Stimulated activated CD4-positive, alpha-beta T cell treated with anti-CD3 and anti-CD28 coated beads, Interleukin-2, amount 100 ng/mL, for 24 hours (primary cell): ENCODE measurements around the gene ZNF805.
"Not testable (repeated sequence)": the region's sequence is repeated elsewhere in the genome, so short reads cannot be mapped to it uniquely, and the experiment has no call there.

Source experiments
- DNase-seq, 2 donors: peaks; one replicate each; pipeline ENCODE4 v3.0.0-alpha.2; 2020

Gene ZNF805

DNA sequence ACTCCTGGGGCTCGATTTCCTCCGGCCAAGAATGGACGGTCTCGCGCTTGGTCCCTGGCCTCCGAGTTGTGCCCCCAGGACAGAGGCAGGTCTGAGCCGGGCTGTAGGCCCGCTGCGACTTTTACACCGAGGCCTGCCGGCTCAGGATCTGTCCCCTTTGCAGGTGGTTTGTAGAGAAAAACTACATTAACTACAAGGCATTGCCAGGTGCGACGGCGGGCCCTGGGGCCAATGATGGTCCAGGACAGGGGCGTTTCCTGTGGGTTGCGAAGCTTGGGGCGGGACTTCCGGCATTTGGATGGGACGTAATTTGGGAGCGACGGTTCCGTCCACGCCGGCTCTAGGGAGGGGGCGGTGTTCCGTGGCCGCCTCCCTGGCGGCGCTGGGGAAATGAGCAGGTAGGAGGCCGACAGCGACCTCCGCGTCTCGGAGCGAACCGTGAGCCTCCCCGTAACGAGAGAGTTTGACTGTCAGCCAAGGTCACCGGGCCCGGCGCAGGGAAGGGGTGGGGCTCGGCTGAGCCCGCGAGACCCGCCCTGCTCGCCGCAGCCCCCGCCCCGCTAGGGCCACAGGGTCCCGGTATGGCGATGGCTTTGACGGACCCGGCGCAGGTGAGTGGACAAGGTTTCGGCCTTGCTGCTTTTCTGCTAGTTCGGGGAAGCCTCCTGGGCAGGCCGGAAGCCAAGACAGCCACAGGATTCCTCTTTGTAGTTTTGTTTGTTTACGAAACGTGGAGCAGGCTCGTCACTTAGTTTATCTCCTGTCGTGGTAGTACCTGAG lies at the start of gene ZNF805:
Gene ZNF805 (plus strand): TSS at position 322 of the 780 bp plus-strand sequence. CDS start 260 bp downstream, at position 582.
- peak; percentile 92 to 98 for DNase-seq

- peak; percentile 89 to 93 for DNase-seq
Observed at GRCh38 chr19:57191141-57192076, 49.0 kb upstream of the ZNF805 start, which contains the start of gene ZNF264. Gene ZNF264 (plus strand): TSS chr19:57191500. CDS start chr19:57191914, 414 bp downstream.

- DNase-seq, result no peak
Observed at GRCh38 chr19:57192077-57192420, 48.4 kb upstream of the ZNF805 start.

DNA sequence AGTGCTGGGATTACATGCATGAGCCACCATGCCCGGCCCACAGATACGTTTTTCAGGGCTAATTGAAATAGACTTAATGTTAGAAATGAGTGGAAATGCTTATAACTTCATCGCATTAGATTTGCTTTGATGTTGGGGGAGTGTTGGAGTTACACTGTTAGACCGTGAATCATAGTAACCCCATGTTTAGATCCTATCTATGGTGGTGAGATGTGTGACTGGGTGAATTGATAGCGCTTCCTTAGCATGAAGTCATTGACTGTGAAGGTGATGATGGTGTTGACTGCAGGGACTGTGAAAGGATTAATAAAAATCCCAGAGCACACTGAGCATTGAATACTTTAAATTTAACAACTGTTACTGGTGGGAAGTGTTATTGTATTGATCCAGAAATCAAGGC lies 47.4 kb upstream of the ZNF805 start:
- no peak for DNase-seq

DNA sequence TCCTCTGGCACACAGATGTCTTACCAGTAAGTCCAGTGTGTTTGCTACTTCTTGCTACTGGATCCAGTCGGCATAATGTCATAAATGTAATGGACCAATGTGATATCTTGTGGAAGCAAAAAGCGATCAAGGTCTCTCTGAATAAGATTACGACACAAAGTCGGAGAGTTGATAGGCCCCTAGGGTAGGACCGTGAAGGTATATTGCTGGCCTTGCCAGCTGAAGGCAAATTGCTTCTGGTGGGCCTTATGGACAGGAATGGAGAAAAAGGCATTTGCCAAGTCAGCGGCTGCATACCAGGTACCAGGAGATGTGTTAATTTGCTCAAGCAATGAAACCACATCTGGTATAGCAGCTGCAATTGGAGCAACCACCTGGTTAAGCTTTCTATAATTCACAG lies 42.6 kb upstream of the ZNF805 start:
- not testable (repeated sequence) for DNase-seq

GRCh38 chr19:57202160-57202559 lies 38.3 kb upstream of the ZNF805 start:
- no peak for DNase-seq

DNA sequence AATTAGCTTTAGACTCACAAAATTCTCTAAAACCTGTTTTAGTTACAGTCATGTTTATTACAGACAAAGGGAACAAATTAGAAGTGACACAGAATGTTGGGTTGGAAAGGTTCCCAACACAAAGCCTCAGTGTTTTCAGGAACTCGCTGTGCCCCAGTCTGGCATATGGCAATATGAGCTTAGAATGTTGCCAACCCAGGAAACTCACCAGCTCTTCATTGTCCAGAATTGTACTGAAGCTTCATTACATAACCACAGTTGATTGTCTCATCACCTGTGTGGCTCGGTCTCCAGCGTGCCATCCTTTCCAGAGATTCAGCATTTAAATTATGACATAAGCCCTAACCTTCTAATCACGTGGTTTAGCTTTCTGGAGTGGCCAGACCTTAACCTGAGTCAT lies 30.1 kb upstream of the ZNF805 start:
- DNase-seq, result no peak

DNA sequence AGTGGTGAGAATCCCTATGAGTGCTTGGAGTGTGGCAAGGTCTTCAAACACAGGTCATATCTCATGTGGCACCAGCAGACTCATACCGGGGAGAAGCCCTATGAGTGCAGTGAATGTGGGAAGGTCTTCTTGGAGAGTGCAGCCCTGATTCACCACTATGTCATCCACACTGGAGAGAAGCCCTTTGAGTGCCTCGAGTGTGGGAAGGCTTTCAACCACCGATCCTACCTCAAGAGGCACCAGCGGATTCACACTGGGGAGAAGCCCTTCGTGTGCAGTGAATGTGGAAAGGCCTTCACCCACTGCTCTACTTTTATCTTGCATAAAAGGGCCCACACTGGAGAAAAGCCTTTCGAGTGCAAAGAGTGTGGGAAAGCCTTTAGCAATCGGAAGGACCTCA lies 28.3 kb upstream of the ZNF805 start:
- DNase-seq, result no peak

DNA sequence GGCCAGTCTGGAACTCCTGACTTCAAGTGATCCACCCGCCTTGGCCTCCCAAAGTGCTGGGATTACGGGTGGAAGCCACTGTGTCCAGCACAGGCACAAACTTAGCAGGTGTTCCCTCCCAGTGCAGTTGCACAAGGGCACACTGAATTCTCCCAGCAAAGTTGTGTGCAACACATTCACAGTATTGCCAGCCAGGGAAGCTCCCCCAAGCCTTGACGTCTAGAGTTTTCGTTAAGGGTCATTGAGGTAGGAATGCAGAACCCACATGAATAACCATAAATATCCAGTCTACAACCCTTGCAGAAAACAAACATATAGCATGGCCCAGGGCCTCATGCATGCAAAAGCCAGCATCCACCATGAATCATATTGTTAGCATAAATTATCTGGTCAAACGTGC lies 12.9 kb upstream of the ZNF805 start:
- DNase-seq, result no peak

DNA sequence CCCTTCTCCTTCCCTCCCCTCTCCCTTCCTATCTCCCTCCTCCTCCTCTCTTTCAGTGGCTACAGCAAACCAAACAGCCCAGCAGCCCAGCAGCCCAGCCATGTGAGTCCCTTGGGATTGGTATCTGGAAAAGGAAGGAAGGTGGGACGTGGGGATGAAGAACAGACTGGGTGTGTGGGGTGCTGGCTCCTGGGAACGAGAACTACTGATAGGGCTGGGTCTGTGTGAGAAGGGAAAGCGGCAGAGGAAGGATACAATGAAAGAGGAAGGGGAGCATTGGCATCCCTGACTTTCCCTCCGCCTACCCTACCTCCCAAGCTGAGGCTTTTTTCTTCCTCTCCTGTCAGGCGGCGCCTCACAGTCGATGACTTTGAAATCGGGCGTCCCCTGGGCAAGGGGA lies 8.7 kb upstream of the ZNF805 start:
- DNase-seq, result no peak

DNA sequence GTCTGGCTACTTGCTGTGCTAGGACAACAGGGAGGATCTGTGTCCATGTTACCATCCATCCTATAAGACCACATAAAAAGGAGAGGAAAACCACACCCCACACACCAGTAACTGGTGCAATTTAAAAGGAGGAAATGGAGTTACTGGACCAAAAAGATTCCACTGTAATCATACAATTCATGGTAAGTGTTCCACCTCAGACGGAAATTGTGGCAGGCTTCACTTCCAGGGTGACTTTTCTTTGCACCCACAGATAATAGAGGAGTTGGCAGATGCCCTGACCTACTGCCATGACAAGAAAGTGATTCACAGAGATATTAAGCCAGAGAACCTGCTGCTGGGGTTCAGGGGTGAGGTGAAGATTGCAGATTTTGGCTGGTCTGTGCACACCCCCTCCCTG lies 7.2 kb upstream of the ZNF805 start:
- DNase-seq, result no peak

- no peak for DNase-seq
Observed at GRCh38 chr19:57239982-57240310, 486 bp upstream of the ZNF805 start.

DNA sequence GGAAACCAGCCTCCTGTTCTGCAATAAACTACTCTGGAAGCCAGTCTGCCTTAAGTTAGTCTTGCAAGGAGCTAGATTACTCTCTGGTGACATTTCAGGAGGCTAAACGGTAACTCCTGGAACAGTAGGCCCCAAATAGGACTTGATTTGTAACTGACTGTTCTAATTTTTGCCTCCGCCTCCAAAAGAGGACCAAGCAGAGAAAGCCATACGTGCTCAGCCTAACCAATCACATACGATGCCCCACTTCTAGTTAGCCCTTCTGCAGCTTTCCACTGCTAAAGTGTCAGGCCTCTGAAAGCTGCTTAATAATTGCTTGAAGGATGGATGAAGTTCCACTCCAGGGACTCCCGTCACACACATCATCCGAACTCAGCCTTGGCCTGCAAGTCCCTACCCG lies 744 bp downstream of the ZNF805 start:
- no peak for DNase-seq

GRCh38 chr19:57242821-57243220 lies 2.4 kb downstream of the ZNF805 start:
- no peak for DNase-seq

DNA sequence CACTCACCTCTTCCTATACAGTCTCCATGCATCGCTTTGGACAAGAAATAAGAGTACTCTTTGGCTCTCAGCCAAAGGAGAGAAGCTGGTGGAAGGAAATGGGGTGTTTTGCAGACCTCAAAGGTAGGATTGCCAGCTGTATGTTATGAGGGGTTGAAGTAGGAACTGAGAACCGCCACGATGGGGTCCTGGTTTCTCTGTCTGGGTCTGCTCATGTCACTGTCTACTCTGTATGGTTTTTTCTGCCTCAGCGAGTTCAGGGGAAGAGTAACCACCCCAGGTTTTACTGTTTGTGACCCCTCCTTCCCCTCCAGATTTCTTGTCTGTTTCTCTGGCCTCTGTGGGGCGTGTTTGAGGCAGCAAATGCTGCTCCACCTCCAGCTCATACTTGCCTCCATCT lies 4.1 kb downstream of the ZNF805 start:
- no peak for DNase-seq

GRCh38 chr19:57245066-57245465 lies 4.6 kb downstream of the ZNF805 start:
- no peak for DNase-seq

DNA sequence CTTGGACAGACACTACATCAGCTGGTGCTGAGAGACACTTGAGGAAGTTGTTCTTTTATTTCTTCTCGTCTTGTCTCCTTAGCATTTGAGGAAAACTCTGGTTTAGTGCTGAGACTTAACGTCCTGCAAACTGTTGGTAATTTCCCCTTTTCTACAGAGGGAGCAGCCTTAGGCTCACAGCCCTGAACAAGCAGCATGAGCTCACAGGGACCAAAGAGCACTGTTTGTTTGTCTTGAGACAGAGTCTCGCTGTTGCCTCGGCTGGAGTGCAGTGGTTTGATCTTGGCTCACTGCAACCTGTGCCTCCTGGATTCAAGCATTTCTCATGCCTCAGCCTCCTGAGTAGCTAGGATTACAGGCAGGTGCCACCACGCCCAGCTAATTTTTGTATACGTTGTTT lies 5.5 kb downstream of the ZNF805 start:
- DNase-seq, result no peak

DNA sequence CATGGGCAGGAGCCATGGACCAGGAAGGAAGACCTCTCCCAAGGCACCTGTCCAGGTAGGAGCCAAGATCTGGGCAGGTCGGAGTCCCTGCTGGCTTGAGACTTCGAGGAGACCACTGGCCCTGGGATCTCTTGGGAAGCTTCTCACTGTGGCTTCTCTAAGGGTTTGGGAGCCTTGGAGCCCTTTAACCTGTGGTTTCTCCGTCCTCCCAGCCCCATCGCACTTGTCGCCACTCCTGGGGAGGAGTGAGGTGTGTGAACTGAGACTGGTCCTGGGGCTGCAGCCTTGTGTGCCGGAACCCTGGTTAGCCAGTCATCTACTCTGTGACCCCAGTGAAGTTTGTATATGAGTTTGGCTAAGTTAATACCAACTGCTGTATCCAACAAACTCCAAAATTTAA lies 8.2 kb downstream of the ZNF805 start:
- DNase-seq, result no peak

GRCh38 chr19:57249329-57249728 lies 8.9 kb downstream of the ZNF805 start:
- DNase-seq, result no peak

DNA sequence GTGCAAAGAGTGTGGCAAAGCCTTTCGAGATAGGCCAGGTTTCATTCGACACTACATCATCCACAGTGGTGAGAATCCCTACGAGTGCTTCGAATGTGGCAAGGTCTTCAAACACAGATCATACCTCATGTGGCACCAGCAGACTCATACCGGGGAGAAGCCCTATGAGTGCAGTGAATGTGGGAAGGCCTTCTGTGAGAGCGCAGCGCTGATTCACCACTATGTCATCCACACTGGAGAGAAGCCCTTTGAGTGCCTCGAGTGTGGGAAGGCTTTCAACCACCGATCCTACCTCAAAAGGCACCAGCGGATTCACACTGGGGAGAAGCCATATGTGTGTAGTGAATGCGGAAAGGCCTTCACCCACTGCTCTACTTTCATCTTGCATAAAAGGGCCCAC lies 13.3 kb downstream of the ZNF805 start:
- DNase-seq, result peak in 1 of 2 donors; percentile 24

DNA sequence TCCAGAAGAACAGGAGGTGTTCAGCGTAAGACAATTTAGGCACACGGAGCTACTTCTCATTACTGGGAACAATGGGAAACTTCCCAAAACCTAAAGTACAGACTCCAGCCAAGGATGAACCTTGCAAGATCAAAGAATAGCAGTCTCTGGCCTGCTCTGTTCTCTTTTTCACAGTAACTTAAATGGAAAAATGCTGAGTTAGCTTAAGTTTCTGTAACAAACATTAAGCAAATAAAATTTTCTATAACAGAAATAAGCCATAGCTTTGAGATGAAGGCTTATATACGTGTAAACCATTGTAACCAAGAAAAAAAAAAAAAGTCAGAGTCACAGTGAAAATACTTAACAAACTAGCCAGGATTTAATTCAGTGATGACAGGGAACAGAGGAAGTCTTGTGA lies 21.6 kb downstream of the ZNF805 start:
- DNase-seq, result no peak

- DNase-seq, result no peak
Observed at GRCh38 chr19:57263244-57263741, 22.9 kb downstream of the ZNF805 start.

GRCh38 chr19:57267291-57267690 lies 26.9 kb downstream of the ZNF805 start:
- no peak for DNase-seq
